SIG-M5 (cell line): ENCODE results near the gene PKN3.
"Not testable (repeated sequence)": the region's sequence is repeated elsewhere in the genome, so short reads cannot be mapped to it uniquely, and the experiment has no call there.

Experiments
- DNase-seq: peaks from one replicate; lab custom pipeline; 2025; lab: John Stamatoyannopoulos, UW

PKN3 gene

DNA sequence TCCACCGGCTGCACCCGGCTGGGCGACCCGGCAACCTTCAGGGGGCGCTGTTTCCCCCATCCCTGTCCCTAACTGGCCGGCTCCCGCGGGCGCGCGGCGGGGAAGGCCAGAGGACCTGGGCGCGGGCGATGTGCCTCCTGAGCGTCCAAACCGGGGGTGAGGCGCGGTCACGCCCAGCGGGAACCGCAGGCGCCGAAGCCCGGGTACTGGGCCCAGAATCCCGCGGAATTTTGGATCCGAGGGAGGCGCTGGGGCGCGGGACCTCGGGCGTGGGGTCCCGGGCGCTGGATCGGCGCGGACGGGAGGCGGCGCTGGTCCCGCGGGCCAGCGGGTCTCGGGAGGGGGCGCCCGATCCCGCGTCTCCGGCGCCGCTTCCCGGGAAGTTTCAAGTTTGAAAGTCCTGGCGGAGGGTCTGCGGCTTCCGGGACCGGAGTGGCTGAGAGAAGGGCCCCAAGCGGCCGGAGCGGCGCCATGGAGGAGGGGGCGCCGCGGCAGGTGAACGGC lies at the start of gene PKN3:
TSS of gene PKN3 (plus strand) at position 59 of the 504 bp plus-strand sequence. CDS start at position 472, 413 bp downstream.
- DNase-seq = no peak

DNA sequence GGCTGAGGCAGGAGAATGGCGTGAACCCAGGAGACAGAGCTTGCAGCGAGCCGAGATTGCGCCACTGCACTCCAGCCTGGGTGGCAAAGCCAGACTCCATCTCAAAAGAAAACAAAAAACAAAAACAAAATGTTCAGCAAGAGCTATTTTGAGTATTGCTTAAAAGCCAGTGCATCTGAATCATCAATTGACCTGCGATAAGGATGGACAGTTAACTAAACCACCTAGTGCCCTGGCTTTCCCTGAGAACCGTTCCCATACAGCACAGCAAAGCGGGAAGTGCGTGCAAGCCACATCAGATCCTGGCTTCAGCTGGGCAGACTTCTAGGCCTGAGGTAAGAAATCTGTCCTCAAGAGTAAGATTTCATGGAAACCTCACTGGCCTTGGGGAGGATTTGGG lies 48.4 kb upstream of the PKN3 start:
- no peak for DNase-seq

DNA sequence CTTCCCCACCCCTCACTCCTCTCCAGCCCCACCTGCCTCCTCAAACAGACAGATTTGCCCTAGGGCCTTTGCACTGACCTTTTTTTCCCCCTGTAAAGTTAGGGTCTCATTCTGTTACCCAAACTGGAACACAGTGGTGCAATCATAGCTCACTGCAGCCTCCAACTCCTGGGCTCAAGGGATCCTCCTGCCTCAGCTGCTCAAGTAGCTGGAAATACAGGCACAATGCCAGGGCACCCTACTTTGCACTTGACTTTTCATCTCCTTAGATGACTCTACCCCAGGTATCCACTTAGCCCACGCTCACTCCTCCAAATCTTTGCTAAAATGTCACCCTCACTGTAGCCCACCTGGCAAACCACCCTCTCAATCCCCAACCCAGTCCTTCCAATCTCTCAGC lies 47.8 kb upstream of the PKN3 start:
- DNase-seq = no peak

DNA sequence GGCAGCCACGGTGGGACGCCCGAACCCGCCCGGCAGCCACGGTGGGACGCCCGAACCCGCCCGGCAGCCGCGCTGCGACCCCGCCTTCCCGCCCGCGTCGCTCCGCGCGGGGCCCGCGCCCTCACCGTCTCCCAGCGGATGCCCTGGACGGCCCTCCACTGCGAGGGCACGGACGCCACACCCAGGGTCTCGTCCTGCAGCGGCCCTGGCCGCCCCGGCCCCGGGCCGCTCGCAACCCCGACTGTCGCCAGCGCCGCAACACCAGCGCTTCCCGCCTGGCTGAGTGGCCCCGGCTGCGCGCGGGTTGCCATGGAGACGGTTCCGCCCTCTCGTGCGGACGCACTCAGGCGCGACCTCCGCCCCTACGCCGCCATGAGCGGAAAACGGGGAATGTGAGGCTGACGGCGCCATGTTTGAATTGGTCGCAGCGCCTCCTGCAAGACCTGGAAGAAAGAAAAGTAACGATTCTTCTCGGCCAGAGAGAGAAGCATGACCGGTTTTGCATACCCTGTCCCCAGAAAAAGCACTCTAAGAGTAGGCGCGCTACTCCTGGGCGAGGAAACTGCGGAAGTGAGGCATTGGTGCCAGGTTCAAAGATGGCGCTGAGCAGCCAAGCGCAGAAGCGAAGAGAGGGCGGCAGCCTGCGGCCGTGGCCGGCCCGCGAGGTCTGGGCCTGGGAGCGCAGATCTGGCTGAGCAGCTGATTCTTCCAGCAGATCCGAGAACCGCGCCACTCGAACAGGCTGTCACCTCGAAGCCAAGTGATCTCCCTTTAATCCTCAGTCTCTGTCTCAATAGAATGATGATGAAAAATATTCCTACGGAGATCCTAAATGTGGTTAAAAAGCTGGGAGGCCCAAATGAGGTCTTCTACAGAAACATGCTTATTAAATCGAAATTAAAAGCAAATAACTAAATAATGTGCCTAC lies 45.6 kb upstream of the PKN3 start, which contains the start of gene DYNC2I2:
TSS of gene DYNC2I2 (minus strand) at position 432 of the 928 bp plus-strand sequence. CDS start at position 311, 121 bp downstream.
- DNase-seq = peak; percentile 10

DNA sequence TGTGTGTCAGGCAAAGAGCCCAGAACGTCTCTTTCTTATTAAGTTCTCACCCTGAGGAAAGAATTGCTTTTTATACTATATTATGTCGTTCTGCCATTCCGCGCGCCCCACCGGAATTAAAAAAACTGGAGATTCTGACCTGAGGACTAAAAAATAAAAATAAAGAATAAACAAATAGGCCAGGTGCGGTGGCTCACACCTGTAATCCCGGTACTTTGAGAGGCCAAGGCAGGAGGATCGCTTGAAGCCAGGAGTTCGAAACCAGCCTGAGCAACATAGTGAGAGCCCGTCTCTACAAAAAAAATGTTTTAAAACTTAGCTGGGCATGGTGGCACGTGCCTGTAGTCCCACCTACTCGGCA lies 45.0 kb upstream of the PKN3 start:
- DNase-seq = no peak

- DNase-seq = no peak
Observed at GRCh38 chr9:128657796-128658195, 44.5 kb upstream of the PKN3 start.

- DNase-seq = not testable (repeated sequence)
Observed at GRCh38 chr9:128666481-128666941, 35.8 kb upstream of the PKN3 start.

DNA sequence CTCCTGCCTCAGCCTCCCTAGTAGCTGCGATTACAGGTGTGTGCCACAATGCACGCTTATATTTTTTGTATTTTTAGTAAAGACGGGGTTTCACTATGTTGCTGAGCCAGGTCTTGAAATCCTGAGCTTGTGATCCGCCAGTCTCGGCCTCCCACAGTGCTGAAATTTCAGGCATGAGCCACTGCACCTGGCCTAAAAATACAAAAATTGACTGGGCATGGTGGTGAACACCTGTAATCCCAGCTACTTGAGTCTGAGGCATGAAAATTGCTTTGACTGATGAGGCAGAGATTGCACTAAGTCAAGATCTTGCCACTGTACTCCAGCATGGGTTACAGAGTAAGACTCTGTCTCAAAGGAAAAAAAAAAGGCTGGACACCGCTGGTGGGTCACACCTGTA lies 32.5 kb upstream of the PKN3 start:
- no peak for DNase-seq

- DNase-seq = no peak
Observed at GRCh38 chr9:128675382-128675781, 26.9 kb upstream of the PKN3 start.

DNA sequence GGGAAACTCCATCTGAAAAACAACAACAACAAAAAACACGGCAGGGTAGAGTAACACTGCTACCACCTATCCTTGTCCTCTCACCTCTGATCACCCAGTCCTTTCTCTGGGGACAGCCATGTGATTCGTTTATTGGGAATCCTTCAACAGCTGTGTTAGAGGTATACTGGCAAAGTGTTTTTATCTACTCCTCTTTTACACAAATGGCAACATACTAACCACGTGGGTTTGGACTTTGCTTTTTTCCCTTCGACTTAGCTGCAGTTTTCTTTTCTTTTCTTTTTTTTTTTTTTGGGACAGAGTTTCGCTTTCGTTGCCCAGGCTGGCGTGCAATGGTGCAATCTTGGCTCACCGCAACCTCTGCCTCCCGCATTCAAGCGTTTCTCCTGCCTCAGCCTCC lies 24.5 kb upstream of the PKN3 start:
- DNase-seq = no peak

GRCh38 chr9:128683340-128684064 lies 18.8 kb upstream of the PKN3 start:
- DNase-seq = no peak

- no peak for DNase-seq
Observed at GRCh38 chr9:128684065-128684324, 18.3 kb upstream of the PKN3 start.

GRCh38 chr9:128684325-128685199 lies 17.7 kb upstream of the PKN3 start:
- DNase-seq = peak; percentile 22

DNA sequence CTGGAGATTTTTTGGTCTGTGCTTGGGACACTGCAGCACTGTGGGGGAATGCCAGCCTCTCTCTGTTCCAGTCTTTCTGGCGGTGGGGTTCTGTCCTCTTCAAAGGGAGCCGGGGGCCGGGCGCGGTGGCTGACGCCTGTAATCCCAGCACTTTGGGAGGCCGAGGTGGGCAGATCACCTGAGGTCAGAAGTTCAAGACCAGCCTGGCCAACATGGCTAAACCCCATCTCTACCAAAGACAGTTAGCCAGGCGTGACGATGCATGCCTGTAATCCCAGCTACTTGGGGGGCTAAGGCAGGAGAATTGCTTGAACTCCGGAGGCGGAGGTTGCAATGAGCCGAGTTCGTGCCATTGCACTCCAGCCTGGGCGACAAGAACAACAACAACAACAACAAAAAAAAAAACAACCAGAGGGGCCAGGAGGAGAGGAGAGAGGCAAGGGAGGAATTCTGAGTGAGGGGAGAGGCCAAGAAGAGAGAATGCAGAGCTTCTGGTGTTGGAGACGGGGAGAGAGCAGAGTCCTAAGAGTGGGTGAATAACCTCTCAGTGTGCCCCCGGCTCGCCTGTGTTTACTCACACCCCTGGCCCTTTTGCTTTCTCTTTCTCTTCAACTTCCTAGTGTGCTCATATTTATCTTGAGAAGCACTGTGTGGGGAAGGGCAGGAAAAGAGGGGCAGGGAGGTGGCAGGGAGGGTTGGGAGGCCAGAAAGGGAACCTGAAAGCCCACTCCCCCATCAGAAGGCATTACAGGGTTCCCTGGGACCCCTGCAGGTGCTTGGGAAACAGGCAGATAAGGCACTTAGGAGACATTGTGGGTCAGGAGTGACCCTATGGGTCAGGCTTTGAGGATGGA lies 16.4 kb upstream of the PKN3 start:
- DNase-seq = no peak

- no peak for DNase-seq
Observed at GRCh38 chr9:128687453-128687852, 14.8 kb upstream of the PKN3 start.

DNA sequence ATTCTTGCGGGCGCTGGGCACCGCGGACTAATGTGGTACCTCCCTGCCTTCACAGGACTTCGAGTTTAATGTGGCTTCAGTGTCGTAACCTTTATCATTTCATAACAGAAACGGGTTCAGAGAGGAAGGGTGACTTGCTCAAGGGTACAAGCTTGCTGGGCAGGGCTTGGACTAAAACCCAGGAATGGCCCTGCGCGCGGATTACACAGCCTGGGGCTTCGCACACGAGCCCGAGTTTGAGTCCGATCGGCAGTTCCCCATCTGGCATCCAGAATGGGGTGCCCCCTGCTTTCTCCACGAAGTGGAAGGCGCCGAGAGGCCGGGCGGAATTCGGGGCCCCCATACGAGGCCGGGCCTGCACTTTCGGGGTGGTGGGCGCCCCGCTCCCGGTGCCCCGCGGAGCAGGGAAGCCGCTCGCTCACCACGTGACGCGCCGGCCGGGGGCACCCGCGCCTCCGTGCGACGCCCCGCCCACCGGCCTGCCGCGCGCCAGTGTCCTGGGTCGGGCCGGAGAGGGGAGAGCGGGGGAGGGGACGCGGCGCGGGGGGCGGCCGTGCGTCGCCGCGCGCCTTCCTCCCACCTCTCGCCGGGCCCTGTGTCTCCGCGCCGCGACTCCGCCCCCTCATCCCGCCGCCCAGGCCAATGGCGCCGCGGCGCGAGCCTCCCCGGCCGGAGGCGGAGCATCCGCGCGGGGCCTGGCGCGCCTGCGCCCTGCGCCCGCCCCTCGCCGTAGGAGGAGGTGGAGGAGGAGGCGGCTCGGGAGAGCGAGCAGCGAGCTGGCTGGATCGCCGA lies 13.6 kb upstream of the PKN3 start, which contains the start of gene SET:
TSS of gene SET (plus strand) at position 722 of the 792 bp plus-strand sequence. CDS start 361 bp downstream, outside the sequence.
- DNase-seq = peak; percentile 28

DNA sequence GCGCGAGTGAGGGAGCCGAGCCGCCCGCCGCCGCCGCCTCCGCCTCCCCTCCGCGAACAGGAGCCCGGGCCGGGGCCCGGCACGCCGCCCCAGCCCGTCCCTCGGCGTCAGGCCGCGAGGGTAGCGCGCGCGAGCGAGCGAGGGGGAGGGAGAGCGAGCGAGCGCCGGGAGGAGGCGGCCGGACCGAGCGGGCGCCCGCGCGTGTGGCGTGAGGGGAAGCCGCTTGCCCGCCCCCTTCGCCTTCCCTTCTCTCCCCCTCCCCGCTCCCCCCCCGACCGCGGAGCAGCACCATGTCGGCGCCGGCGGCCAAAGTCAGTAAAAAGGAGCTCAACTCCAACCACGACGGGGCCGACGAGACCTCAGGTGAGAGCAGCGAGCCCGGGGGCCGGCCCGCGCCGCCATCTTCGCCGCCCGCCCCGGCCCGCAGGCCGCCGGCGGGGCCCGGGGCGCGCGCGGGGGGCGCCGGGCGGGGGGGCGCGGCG lies 13.0 kb upstream of the PKN3 start:
- no peak for DNase-seq

GRCh38 chr9:128689820-128690683 lies 12.3 kb upstream of the PKN3 start:
- no peak for DNase-seq

GRCh38 chr9:128690684-128691034 lies 11.6 kb upstream of the PKN3 start:
- no peak for DNase-seq
